NCI-H2171 (cell line): Measurements from ENCODE around the gene BRMS1L.

Experiments
- DNase-seq: peaks from one replicate; lab custom pipeline; 2025; lab: John Stamatoyannopoulos, UW

The BRMS1L gene

GRCh38 chr14:35865611-35866324, 39.6 kb downstream of the BRMS1L start:
- no peak for DNase-seq

DNA sequence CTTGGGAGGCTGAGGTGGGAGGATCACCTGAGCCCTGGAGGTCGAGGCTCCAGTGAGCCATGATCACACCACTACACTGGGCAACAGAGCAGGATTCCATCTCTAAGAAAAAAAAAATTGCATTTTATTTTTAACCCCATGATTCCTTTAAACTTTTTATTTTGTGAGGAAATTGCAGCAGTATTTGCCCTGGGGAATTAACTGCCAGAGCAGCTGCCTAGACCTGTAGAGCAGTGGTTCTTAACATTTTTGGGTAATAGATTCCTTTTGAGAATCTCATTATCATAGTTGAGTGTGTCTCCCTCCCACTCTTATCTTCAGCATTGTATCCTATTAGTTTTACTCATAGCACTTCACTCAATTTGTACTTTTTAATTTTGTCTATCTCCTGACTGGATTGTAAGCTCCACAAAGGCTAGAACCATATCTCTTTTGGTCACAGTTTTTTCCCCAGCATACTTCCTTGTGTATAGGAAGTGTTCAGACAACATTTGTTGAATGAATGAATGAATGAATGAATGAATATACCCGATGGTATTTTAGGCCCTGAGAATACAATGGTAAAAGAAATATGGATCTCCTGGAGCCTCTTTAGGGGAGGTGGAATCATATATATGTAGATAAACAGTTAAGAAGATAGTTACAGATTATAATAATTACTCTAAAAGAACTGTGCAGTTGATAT, 40.6 kb downstream of the BRMS1L start:
- DNase-seq = no peak

DNA sequence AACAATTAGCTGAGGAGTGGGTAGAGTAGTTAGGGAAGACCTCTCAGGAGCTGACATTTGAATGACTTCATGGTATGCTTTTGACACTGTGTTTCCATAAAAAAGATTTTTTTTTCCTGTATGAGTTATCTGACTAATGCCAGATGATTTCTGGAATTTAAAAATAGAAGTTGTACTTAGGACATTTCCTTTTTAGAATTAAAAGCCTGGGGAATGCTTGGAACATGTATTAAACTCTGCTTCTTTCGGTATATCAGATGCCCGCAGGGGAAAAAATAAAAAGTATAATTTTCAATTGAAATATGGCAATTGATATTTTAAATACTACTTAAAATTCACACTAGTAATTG, 41.1 kb downstream of the BRMS1L start:
- no peak for DNase-seq

DNA sequence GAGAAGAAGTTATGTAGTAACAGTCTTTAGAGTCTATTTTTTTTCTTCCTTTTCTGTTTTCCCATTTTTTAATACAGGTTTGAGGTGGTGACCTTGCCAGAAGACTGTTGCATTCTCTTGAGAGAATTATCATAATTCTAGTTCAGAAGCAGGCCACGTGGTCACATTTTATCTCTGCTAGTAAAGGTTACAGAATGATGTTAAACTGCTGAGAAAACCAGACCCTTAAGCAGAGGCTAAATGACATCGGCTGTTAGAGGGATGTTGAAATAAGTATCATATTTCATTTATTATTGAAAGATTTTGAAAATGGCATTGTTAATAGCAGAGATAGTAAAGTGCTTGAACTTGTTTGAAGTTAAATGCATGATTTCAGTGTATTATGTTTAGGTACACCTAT, 49.2 kb downstream of the BRMS1L start:
- no peak for DNase-seq

DNA sequence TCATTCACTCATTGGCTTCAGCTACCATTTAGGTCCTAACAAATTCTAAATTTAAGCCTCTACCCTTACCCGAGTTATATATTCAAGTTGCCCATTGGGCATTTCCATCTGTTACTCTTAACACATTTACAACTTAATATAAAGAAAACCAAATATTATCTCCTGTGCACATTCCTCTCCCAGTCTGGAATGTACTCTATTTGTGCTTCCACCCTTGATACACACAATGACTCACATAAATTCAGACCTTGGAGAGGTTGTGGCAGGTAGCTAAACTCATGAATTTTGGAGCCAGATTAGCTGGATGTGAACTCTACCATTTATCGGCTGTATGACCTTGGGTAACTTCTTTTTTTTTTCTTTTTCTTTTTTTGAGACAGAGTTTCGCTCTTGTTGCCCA, 51.1 kb downstream of the BRMS1L start:
- no peak for DNase-seq

GRCh38 chr14:35878272-35879150, 52.4 kb downstream of the BRMS1L start:
- DNase-seq = no peak

DNA sequence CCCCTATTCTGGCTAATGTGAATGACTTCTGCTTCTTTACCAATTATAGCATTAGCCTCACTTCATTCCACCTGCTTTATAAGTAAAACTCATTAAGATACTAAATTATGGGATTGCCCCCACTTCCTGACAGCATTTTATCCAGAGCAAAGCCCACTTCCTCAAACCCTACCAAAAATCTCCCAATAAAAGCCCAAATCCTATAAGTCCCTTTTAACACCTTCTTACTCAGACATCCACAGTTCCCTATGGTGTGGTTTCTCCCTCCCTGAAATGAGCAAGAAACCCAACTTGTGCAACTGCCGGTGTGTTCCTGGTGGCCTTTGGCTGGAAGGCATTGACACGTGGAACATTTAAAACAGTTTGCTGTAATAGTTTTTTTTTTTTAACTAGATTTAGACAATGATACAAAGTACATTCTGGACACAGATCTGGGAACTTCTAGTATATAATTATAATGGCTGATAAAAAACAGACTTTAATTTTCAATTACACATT, 53.1 kb downstream of the BRMS1L start:
- no peak for DNase-seq

DNA sequence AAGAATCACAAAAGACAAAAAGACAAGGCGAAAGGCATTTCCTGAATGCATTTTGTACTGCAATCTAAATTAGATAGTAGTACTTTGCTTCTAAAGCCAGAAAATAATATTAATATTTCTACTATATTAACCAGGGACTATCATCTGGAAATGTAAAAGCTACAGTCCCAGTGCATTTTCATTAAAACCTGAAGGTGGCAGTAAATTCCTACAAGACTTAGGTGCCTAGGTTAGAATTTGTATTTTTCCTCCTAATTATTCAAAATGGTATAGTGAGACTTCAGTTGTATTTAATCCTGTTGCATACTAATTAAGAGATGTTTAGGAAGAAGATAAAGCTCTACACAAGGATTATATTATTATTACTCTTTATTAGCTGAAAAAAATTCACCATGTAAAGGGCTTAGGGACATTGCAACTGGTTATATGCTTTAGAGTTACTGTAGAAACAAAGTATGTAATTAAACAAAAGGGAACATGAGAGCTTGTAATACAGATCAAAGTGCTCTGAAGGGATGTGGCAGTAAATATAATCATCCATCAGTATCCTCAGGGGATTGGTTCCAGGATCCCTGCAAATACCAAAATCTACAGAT, 53.6 kb downstream of the BRMS1L start:
- no peak for DNase-seq

DNA sequence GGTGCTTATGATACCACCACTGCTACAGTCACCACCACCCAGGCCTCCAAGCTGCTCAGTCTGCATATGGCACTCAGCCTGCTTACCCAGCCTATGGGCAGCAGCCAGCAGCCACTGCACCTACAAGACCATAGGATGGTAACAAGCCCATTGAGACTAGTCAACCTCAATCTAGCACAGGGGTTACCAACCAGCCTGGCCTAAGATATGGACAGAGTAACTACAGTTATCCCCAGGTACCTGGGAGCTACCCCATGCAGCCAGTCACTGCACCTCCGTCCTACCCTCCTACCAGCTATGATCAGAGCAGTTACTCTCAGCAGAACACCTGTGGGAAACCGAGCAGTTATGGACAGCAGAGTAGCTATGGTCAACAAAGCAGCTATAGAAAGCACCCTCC, 55.1 kb downstream of the BRMS1L start:
- no peak for DNase-seq

GRCh38 chr14:35883677-35884293, 57.6 kb downstream of the BRMS1L start:
- DNase-seq = no peak

- DNase-seq = no peak
These were observed 64.2 kb downstream of the BRMS1L start for GRCh38 chr14:35890308-35890707.

DNA sequence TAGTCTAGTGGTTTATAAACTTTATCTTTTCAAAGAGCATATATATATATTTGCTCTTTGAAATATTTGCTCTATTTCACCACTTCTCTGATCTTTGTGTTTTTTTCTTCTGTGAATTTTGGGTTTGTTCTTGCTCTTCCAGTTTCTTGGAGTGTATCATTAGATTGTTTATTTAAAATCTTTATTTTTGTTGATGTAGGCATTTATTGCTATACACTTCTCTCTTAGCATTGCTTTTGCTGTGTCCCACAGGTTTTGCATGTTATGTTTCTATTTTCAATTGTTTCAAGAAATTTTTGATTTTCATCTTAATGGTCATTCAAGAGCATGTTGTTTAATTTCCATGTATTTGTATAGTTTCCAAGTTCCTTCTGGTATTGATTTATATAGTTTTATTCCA, 69.1 kb downstream of the BRMS1L start:
- no peak for DNase-seq

DNA sequence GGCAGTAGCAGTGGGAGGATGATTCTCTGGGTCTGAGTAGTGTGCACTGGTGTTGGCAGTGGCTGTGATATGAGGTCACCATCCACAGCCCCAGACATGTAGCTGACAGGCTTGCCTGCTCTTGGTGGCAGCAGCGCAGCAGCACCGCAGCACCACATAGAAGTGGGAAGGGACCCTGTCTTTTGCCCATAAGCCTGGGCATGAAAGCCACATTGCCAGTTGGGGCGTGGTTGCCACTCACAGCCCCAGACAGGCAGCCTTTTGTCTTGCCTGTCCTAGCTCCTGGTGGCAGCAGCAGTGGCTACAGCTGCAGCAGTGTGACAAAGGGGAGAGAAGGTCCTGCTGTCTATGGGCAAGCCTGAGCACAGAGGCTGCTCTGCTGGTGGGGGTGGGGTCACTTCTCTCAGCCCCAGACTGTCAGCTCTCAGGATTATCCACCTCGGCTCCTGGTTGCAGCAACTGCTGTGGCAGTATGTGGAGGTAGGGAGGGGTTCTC, 71.5 kb downstream of the BRMS1L start:
- DNase-seq = no peak

- DNase-seq = no peak
These were observed 72.2 kb downstream of the BRMS1L start for GRCh38 chr14:35898217-35898775.

- DNase-seq = no peak
These were observed 74.6 kb downstream of the BRMS1L start for GRCh38 chr14:35900741-35901140.

GRCh38 chr14:35909665-35910064, 83.5 kb downstream of the BRMS1L start:
- DNase-seq = no peak

GRCh38 chr14:35910191-35910590, 84.1 kb downstream of the BRMS1L start:
- DNase-seq = no peak

DNA sequence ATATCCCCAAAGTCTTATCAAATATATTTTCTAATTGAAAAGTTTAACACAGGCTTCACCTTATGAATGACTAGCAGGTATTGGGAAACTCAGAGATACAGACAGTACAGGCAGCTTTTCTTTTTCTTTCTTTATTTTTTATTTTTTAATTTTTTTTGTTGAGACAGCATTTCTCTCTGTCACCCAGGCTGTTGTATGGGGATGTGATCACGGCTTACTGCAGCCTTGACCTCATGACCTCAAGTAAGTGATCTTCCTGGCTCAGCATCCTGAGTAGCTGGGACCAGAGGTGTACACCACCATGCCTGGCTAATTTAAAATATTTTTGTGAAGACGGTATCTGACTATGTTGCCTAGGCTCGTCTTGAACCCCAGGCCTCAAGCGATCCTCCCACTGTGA, 85.0 kb downstream of the BRMS1L start:
- DNase-seq = no peak

- no peak for DNase-seq
These were observed 89.0 kb downstream of the BRMS1L start for GRCh38 chr14:35915185-35915584.

DNA sequence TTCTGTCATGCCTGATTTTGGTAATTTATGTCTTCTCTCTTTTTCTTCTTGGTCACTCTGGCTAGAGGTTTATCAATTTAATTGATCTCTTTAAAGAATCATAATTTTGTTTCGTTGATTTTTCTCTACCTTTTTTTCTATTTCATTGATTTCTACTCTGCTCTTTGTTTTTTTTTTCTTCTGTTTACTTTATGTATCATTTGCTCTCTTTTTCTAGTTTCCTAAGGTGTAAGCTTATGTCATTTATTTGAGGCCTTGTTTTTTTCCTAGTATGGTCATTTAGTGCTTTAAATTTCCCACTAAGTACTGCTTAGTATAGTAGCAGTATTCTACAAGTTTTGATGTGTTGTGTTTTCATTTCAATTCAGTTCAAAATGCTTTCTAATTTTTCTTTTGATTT, 89.6 kb downstream of the BRMS1L start:
- no peak for DNase-seq
